OCI-M2 (cell line): Measurements from ENCODE around the gene ATXN3L.
"Not testable (repeated sequence)": the region's sequence is repeated elsewhere in the genome, so short reads cannot be mapped to it uniquely, and the experiment has no call there.

Experiments
- DNase-seq: peaks from one replicate; lab custom pipeline; 2025; ENCODE audit not compliant: unreplicated experiment; lab: John Stamatoyannopoulos, UW

Gene ATXN3L

DNA sequence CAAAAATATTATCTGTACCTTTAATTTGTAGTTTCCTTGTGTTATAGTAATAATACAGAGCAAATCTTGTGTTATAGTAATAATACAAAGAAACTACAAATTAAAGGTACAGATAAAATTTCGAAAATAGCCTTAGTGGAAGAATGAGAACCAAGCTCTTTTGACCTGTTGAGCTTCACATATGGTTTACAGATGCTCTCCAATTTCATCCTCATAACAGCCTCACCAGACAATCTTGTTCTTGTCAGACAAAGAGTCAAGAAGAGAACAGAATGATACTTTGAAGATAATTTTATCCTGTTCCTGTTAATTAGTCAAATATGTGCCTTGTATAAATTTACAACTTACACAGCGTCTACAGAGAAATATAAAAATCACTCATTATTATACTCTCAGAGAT is 12.8 kb downstream of the ATXN3L start:
- DNase-seq = no peak

DNA sequence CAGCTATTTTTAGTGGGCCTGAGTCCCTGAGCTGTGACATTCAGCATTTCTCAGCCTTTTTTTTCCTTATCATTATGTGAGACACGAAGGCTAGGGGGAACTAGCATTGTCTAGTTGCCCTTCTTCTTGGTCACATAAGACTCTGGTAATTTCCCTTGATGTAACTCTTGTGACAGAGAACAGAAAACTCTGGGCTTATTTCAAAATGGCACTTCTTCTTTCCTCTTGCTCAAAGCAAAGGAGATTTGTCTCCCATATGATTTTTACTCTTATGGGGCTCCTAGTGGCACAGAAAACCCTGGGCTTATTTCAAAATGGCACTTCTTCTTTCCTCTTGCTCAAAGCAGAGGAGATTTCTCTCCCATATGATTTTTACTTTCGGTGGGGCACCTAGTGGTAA is 14.7 kb downstream of the ATXN3L start:
- no peak for DNase-seq

DNA sequence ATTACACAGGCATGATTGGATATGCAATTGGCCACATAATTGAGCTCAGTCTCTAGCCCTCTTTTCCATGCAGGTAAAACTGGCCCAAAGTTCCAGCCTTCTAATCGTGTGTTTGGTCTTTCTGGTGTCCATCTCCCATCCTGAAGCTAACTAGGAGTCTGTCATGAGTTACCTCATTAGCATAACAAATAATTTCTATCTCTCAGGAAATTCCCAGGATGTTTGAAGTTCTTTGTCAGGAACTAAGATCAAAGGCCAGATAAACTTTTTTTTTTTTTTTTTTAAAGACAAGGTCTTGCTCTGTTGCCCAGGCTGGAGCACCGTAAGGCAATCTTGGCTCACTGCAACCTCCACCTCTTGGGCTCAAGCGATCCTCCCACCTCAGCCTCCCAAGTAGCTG is 15.8 kb downstream of the ATXN3L start:
- DNase-seq = no peak

DNA sequence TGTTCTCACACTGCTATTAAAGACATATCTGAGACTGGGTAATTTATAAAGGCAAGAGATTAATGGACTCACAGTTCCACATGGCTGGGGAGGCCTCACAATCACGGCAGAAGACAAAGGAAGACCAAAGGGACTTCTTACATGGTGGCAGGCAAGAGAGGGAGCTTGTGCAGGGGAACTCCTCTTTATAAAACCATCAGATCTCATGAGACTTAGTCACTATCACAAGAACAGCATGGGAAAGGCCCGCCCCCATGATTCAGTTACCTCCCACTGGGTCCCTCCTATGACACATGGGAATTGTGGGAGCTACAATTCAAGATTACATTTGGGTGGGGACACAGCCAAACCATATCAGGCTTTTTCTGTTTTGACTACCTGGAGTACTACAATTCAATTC is 16.6 kb downstream of the ATXN3L start:
- not testable (repeated sequence) for DNase-seq

DNA sequence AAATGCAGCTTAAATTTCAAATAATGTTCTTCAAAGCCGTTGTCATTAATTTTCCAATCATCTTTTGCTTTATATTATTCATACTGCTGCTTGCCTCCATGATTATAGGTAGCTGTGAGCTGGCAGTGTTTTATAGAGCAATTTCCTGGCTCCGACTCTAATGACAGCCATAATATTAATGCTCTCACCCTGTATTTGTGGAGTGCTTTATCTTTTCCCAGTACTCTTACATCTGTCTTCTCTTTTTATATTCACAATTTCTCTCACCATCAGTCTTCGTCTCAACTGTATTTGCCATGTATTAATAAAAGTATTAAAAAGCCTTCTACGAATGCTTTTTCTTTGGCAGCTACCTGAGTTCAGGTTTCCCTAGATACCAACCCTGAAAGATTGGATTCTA is 21.0 kb downstream of the ATXN3L start:
- no peak for DNase-seq

DNA sequence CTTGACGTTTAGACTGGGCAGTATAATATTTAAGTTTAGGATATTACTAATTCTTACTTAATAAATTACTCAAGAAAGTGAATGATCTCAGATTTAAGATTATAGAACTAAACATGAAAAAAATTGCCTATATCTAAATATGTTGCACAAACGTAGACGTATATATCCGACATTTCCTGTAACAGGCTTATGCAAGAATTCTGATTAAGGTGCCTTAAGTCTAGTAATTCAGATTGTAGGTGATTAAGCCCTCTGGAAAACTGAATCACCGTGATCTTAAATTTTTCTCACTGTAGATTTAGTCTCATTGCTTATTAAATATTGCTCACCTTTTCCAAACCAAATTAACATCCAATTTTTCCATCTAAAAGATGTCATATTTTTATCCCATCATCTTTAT is 24.0 kb downstream of the ATXN3L start:
- no peak for DNase-seq

DNA sequence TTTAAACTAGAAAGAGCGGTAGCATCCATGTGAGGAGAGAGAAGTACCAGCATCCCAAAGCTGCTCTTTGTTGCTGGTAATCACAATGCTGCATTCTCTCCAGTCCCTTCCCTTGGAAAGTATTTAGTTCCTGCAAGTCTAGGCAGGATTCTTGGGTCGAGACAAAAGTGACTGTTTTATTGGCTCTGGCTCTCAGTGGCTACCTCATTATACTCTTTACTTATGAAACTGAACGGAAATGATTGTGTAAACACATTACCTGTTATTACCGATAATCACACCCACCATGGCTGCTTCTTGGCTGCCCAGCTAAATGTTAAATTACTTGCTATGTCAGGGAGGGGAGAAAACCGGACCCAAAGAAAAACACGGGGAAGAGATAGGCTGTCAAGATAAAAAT is 26.2 kb downstream of the ATXN3L start:
- no peak for DNase-seq

DNA sequence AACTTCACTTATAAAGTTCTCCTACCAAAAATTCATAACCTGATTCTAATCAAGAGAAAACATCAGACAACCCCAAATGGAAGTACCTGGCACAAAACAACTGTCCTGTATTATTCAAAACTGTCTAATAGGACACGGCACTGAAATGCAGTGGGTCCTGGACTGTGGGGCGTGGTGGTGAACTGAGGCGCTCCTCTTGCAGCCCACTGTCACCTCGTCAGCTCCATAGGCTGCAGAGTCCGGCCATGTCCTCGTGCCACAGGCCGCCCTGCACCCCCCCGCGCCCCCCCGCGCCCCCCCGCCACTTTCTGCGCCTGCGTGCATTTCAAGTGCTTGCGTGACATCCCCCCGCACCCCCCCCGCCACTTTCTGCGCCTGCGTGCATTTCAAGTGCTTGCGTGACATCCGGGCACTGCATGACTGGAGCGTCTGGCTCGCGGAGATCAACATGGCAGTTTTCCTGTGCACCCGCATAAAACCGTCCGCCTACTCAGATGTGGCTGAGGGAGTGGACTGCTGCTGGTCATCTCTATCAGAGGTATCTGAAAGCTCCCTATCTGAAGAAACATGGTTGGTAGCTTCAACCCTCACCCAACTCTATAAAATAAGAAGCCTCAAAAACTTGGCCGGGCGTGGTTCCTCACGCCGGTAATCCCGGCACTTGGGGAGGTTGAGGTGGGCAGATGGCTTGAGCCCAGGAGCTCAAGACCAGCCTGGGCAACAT is 28.8 kb downstream of the ATXN3L start:
- DNase-seq = no peak

DNA sequence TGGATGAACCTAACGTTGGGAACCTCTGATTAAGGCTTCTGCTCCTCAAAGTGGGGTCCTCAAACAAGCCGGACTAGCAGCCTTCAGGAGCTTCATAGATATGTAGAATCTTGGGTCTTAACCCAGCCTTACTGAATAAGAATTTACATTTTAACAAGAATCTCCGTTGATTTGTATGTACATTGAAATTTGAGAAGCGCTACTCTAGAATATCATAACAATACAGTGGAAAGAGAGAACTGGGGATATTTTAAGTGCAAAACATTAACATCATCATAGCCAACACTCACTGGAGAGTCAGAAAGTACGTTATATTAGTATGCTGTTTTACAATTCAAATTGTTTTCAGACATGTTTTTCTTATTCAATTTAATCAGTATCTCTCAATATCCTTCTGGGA is 31.2 kb downstream of the ATXN3L start:
- DNase-seq = no peak

DNA sequence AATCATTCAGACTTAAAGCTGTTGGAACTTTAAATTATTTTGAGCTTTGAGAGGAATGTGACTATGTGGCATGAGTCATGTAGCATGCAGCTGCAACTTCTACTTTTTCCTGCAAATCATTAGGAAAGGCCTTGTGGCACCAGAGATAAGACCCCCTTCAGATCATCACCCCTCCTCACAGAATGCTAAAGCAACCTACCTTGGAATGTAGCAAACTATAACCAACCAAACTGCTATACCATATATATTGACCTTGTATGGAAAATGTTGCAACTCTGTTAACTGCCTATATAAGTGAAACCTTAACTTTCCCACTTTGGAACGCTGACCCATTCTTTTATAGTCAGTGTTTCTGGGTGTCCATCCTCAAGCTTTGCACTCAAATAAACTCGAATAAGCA is 32.0 kb downstream of the ATXN3L start:
- DNase-seq = no peak

DNA sequence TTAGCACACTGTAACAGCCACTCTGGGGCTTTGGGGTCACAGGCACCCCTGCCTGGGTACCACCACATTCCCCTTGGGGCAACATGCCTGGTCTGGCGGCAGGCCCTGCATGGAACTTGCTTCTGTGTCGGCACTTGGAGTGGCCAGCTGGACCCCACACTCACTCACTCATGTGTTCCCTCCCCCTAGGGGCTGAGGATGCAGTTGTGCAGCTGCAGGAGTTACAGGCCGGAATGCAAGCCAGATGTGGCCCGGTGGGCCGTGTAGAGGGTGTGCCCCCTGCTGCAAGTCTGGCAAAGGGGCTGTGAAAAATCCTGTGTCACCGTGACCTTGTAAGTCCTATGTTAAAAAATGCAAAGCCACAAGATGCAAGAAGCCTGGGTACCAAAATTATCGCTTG is 34.2 kb downstream of the ATXN3L start:
- no peak for DNase-seq

DNA sequence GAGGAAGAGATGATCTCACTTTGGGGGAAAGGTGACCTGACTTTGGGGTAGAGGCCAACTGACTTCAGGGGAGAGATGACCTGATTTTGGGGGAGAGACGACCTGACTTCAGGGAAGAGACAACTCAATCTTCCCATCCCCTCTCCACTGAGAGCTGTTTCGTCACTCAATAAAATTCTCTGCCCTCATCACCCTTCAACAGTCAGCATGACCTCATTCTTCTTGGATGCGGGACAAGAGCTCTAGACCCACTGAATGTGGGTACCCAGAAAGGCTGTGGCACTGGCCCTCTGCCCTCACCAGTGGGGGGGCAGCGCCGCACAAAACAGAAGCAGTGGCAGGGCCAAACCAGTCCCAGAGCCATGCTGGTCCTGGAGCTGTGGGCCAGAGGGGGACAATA is 34.6 kb downstream of the ATXN3L start:
- no peak for DNase-seq

DNA sequence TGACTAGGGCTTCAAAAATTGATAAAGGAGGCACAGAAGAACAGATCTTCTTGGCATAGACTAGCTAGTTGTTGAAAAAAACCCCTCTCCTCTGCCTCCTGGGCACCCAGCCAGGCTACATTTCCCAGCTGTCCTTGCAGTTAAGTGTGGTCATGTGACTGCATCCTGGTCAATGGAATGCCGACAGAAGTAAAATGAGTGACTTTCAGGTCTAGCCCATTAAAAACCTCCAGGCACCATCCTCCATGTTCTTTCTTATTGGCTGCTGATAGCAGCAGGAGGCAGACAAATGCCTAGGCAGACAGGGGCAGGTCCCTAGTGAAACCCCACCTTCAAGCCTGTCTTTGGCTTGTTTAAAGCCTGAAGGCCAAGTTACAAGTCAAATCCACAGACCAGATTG is 35.3 kb downstream of the ATXN3L start:
- DNase-seq = no peak

DNA sequence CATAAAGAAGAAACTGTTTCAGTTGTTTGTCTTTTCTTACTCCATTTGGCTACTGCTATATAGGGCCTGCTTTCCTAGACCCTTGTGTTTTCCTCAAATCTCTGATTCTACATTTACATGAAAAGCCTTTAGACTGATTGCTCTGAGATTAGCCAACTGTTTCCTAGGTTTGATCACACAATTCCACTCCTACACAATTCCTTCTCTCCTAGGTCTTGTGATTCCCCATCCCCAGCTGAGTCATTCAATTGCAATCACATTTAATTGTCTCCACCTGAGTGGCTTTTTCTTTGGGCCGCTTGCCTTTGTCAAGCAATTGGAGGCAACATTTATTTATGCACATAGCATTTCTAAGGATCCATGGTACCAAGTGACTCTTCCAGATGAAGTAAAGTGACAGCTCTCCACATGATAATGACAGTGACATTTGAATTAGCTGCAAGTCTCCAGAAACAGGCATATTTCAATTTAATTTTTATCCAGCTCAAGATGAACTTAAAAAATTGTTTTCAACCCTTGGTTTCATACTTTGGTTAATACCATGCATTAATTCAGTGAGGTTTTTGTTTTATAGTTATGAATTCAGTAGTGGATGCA is 35.8 kb downstream of the ATXN3L start:
- no peak for DNase-seq

DNA sequence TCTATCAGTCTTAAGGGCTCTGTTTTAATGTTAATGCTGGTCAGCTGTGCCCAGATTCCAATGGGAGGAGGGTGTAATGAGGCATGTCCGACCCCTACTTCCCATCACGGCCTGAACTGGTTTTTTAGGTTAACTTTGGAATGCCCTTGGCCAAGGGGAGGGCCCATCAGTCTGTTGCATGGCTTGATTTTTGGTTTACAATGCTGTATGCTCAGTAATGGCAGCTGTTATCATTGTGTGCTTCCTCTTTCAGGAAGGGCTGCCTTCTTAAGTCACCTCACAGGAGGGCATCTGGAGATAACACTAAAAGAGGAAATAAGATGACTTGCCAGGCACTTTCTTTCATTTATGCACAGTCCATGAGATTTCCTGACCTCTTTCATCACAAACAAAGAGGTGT is 36.3 kb downstream of the ATXN3L start:
- no peak for DNase-seq

DNA sequence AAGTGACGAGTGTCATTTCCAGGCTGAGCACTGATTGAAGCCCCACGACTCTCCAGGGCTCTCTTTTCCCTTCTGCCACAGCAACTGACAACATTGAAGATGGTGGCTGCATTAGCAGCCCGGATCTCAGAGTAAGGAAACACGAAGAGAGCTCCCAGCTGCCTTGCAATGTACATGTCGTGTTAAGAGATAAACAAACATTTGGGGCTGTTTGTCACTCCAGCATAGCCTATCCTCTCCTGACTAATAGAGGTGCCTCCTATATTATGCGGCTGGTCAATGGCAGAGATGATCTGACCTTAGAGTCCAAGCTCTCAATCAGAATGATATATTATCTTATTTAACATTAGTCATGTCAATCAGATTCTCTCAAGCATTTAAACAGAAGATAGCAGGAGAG is 38.6 kb downstream of the ATXN3L start:
- no peak for DNase-seq

DNA sequence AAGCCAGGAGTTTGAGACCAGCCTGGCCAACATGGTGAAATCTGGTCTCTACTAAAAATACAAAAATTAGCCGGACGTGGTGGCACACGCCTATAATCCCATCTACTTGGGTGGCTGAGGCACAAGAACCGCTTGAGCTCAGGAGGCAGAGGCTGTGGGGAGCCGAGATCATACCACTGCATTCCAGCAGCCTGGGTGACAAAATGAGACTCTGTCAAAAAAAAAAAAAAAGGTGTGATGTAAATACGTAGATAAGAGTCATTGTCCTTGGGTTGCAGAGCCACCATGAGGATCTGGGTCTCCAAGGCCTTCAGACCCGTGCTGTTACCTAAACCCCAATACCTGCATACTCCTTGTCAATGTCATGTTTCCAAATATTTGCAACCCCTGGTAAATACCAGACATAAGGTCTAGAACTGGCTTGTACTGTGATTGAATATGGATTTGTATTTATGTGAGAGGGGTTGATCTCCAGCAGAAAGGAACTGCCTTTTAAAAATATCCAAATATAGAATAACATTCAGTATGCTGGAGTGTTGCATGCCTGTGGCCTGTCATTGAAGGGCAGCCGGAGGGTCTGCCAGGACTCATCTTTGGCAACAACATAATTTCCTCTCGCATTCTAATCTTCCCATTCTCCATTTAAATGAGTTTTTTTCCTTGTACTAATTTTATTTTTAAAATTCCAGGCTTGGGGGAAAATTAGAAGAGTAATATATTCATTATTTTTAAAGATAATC is 40.4 kb downstream of the ATXN3L start:
- DNase-seq = no peak

DNA sequence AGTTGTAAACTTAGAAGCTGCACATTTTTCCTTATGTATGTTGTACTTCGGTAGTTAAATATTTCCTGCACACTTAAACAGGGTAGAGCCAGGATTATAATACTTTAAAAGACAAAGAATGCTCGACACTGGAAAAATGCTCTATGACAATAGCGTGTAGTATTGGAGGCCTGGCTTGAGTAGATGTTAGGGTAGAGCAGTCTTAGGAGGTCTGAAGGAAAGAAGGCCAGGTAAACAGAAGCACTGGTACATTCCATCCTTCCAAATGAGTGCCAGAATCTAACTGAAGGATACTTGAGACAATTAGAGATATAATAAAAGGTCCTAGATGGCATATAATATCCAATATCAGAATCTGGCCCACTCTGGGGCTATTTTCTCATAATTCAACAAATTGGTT is 42.3 kb downstream of the ATXN3L start:
- DNase-seq = no peak

DNA sequence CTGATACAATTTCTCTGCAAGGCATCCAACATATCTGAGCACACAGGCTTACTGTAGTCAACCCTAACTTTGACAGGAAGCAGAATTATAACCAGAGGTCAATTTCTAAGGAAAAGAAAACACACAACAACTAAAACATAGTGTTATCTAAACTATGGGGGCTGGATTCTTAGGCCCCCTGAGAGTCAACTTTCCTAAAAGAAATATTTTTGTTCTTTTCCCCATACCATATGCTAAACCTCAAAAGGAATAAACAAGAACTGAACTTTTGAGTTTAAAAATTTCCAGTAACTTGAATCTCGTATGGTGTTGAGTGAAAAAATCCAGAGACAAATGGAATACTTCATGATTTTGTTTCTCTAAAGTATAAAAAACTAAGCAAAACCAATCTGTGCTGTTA is 42.9 kb downstream of the ATXN3L start:
- no peak for DNase-seq

DNA sequence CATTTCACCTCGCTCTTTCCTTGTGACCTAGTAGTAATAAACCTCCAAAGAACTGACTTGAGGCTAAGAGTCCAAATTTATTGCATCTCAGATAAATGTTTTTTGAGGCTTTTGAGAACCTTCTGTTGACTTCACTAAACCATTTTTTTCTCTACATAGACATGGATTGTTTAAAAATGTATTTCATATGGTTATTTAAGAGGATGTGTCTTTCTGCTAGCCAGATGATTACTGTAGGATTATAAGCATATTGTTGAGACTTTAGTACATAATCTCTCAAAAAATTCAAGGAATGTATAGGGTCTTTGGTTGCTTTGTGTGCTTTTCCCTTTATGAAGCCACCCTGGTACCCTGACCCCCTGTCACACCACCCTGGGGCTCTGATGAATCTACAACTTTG is 44.8 kb downstream of the ATXN3L start:
- no peak for DNase-seq

DNA sequence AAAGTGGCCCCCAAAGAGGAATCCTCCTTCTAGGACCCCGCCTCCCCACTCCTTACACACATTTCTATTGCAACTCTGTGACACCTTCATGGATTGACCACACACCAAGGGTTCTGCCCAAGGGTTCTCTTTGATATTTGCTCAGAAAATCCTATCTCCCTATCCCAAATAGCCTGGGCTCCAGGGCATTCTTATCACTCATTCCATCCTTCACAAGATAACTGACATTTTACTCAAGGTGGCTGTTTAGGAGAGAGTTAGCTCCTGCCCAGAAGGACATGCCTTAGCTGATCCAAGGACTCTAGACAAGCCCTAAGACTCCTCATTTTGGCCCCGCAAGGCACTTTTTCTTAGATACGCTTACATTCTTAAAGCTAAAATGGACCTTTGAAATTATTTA is 47.4 kb downstream of the ATXN3L start:
- DNase-seq = no peak

DNA sequence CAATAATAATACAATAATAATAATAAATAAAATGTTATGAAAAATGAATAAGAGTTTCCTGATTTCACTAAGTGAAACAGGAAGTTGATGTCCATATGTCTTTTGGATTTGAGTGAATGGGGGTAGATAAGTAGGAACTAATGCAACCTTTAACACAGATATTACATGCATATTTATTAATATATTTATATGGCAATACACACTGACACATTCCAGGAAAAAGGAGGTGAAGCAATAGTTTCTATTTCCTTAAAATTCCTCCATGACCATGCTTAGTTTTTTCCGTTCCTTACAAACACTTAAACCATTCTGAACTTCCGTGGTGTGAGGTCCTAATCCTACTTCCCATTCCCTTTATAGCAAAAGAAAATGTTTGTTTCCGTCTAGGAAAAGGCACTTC is 48.3 kb downstream of the ATXN3L start:
- DNase-seq = no peak

DNA sequence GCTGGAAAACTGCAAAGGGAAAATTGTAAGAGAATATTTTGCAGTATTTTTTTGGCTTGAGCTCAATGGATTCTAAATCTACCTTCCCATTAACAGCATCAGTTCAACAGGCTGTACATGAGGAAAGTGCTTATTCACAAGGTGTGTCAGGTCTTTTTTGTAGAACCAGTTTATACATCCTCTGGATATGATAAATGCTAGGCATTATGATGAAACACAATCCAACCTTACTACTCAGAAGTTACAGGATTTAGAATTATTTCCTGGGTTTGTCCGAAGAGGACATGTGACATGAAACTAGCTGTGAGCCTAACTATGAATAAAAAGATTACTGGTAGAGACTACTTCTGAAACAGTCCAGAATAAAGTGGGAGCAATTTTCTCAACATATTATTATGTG is 49.5 kb downstream of the ATXN3L start:
- no peak for DNase-seq
